Parathyroid adenoma (tissue), 2 donors: ENCODE measurements around the gene KRT12.

Experiments
- H2AFZ ChIP-seq: fragments of 300-600 bp; sonication (generic); one replicate; pipeline ENCODE4 v1.7.0; 2017; ENCODE audit warnings: antibody characterized with exemption, mild to moderate bottlenecking
- H3K27ac ChIP-seq: fragments of 300-600 bp; sonication (generic); one replicate; pipeline ENCODE4 v1.7.0; 2017
- H3K27me3 ChIP-seq: fragments of 300-600 bp; sonication (generic); one replicate; pipeline ENCODE4 v1.7.0; 2017; ENCODE audit warnings: low read length; ENCODE audit not compliant: control insufficient read depth, insufficient read depth
- H3K36me3 ChIP-seq: fragments of 300-600 bp; sonication (generic); one replicate; pipeline ENCODE4 v1.7.0; 2017; ENCODE audit warnings: low read length; ENCODE audit not compliant: control insufficient read depth, insufficient read depth
- H3K4me1 ChIP-seq: fragments of 300-600 bp; sonication (generic); one replicate; pipeline ENCODE4 v1.7.0; 2017; ENCODE audit warnings: control low read depth
- H3K4me2 ChIP-seq: fragments of 300-600 bp; sonication (generic); one replicate; pipeline ENCODE4 v1.7.0; 2017; ENCODE audit warnings: low read length
- H3K4me3 ChIP-seq: fragments of 300-600 bp; sonication (generic); one replicate; pipeline ENCODE4 v1.7.0; 2017; ENCODE audit warnings: low read depth, low read length
- H3K79me2 ChIP-seq: fragments of 300-600 bp; sonication (generic); one replicate; pipeline ENCODE4 v1.7.0; 2017; ENCODE audit warnings: control low read depth
- H3K9ac ChIP-seq: fragments of 300-600 bp; sonication (generic); one replicate; pipeline ENCODE4 v1.7.0; 2017; ENCODE audit warnings: mild to moderate bottlenecking
- H3K9me3 ChIP-seq: fragments of 300-600 bp; sonication (generic); one replicate; pipeline ENCODE4 v1.7.0; 2017; ENCODE audit warnings: low read length; ENCODE audit not compliant: control insufficient read depth
- TF ChIP-seq, protein P1 (sequence below): fragments of 300-600 bp; sonication (generic); IDR thresholded peaks from one replicate; pipeline ENCODE4 v1.7.0; 2017; ENCODE audit warnings: antibody characterized with exemption, mild to moderate bottlenecking
- donor health status: primary hyperparathyroidism.

The KRT12 gene

DNA sequence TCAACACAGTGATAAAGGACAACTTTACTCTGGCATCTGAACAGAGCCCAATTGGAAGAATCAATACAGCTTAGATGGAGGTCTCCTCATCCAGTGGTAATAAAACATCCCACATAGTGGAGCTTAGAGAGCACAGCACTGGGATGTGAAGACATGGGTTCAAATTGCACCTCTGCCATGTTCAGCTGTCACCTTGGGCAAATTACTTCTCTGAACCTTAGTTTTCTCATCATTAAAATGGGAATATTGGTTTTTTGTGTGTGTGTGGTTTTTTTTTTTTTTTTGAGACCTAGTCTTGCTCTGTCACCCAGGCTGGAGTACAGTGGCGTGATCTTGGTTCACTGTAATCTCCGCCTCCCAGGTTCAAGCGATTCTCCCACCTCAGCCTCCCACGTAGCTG lies 31.0 kb downstream of the KRT12 start:
- no peak overlapping the region for H2AFZ ChIP-seq
- no peaks in the 10 kb centered on the region for H3K79me2 ChIP-seq
- no peaks in the 10 kb centered on the region for H3K27me3 ChIP-seq
- H3K36me3 ChIP-seq: no peaks in the 10 kb centered on the region
- H3K4me2 ChIP-seq: no peak overlapping the region
- H3K9ac ChIP-seq: no peak overlapping the region
- H3K4me1 ChIP-seq: no peaks in the 10 kb centered on the region
- TF ChIP-seq, protein P1, sequence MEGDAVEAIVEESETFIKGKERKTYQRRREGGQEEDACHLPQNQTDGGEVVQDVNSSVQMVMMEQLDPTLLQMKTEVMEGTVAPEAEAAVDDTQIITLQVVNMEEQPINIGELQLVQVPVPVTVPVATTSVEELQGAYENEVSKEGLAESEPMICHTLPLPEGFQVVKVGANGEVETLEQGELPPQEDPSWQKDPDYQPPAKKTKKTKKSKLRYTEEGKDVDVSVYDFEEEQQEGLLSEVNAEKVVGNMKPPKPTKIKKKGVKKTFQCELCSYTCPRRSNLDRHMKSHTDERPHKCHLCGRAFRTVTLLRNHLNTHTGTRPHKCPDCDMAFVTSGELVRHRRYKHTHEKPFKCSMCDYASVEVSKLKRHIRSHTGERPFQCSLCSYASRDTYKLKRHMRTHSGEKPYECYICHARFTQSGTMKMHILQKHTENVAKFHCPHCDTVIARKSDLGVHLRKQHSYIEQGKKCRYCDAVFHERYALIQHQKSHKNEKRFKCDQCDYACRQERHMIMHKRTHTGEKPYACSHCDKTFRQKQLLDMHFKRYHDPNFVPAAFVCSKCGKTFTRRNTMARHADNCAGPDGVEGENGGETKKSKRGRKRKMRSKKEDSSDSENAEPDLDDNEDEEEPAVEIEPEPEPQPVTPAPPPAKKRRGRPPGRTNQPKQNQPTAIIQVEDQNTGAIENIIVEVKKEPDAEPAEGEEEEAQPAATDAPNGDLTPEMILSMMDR: no peak
- no peak overlapping the region for H3K4me3 ChIP-seq
- H3K27ac ChIP-seq: no peak overlapping the region
- H3K9me3 ChIP-seq: no peaks in the 10 kb centered on the region

DNA sequence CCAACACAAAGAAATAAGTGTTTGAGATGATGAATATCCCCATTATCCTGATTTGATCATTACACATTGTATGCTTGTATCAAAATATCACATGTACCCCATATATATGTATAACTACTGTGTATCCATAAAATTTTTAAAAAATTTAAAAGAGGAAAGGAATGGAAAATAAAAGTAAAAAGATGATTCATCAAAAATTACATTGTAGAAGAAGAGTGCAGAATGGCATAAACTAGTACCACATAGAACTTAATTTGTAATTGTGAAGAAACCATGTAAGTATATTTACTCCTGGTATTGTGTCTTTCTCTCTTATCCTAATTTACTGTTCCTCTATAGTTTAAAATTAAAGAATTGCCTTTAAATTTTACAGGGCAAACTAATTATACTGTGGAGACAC lies 33.1 kb downstream of the KRT12 start:
- Histone ChIP-seq H3K4me1 (no peaks in the 10 kb centered on the region), H3K79me2 (no peaks in the 10 kb centered on the region), H3K4me3 (no peak overlapping the region), H3K27me3 (no peaks in the 10 kb centered on the region), H2AFZ (no peak overlapping the region), H3K4me2 (no peak overlapping the region), H3K9ac (no peak overlapping the region), H3K36me3 (no peaks in the 10 kb centered on the region), H3K27ac (no peak overlapping the region), H3K9me3 (no peaks in the 10 kb centered on the region)
- TF ChIP-seq, protein P1: no peak

DNA sequence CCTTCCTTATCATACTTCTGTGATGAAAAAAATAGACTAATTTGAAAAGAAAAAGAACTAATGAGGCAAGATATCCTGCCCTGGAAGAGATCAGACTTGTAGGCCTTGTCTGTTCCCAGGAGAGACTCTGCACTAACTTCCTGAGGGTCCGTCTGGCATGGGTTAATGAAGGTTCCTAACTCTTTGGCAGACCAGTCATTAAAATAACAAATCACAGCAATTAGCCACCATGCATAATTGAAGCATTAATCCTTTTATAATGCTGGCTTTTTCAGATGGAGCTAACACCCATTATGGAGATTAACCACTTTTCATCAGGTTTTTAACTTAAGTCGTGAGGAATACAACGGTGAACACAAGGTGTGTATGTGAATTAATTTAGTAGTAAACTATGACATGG lies 34.2 kb downstream of the KRT12 start:
- Histone ChIP-seq H3K27ac (no peak overlapping the region), H2AFZ (no peak overlapping the region)

DNA sequence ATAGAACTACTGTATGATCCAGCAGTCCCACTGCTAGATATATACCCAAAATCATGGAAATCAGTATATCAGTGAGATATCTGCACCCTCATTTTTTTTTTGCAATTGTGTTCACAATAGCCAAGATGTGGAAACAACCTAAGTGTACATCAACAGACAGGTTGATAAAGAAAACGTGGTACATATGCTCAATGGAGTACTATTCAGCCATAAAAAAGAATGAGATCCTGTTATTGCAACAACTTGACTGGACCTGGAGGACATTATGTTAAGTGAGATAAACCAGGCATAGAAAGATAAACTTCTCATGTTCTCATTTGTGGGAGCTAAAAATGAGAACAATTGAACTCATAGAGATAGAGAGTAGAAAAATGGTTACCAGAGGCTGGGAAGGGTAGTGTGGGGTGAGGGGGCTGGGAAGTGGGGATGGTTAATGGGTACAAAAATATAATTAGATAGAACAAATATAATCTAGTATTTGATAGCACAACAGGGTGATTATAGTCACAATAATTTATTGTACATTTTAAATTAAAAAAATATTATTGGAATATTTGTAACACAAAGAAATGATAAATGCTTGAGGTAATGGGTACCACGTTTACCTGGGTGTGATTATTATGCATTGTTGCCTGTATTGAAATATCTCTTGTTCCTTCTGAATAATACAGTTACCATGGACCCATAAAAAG lies 36.8 kb downstream of the KRT12 start:
- H3K27ac ChIP-seq: no peak overlapping the region
- H3K9me3 ChIP-seq: no peaks in the 10 kb centered on the region
- H3K36me3 ChIP-seq: no peaks in the 10 kb centered on the region
- no peak overlapping the region for H3K9ac ChIP-seq
- no peaks in the 10 kb centered on the region for H3K4me1 ChIP-seq
- H3K27me3 ChIP-seq: no peaks in the 10 kb centered on the region
- H3K4me3 ChIP-seq: no peak overlapping the region
- H3K79me2 ChIP-seq: peaks cover 3% of the 10 kb centered on the region
- TF ChIP-seq, protein P1: no peak
- no peak overlapping the region for H2AFZ ChIP-seq
- H3K4me2 ChIP-seq: no peak overlapping the region

More for the DNA sequence above, 34.2 kb downstream of the KRT12 start:
- no peak overlapping the region for H3K4me2 ChIP-seq
- no peaks in the 10 kb centered on the region for H3K9me3 ChIP-seq
- H3K79me2 ChIP-seq: no peaks in the 10 kb centered on the region
- H3K27me3 ChIP-seq: no peaks in the 10 kb centered on the region
- no peak overlapping the region for H3K4me3 ChIP-seq
- H3K9ac ChIP-seq: no peak overlapping the region
- no peaks in the 10 kb centered on the region for H3K36me3 ChIP-seq
- TF ChIP-seq, protein P1: no peak
- no peaks in the 10 kb centered on the region for H3K4me1 ChIP-seq

DNA sequence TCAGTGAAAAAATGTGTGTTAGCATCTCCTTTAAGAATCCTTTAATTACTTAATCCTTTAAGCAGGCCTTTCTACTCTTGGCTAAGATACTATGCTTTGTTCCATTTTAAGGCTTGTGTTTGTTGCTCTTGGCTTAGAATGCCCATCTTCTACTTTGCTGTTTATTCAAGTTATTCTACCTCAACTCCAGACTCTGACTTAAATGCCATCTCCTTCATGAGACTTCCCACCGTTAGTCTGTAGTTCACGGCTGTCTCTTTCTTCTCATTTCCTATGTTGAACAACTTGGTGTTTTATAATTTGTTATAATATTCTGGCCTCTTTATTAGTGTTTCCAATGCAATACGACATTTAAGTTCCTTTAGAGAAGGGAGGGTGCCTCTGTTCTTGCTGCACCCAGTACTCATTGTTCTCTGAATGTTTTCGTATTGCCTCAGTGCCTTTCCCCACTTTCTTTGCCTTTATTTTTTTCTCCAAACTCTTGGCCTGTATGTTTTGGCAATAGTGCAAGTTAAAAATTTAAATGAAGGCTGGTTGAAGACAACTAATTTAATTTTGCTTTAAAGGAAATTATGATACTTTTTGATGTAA lies 38.5 kb downstream of the KRT12 start:
- no peaks in the 10 kb centered on the region for H3K9me3 ChIP-seq
- no peak overlapping the region for H3K9ac ChIP-seq
- peaks cover 3% of the 10 kb centered on the region for H3K79me2 ChIP-seq
- H3K27ac ChIP-seq: no peak overlapping the region
- H3K4me3 ChIP-seq: no peak overlapping the region
- no peak overlapping the region for H2AFZ ChIP-seq
- H3K27me3 ChIP-seq: no peaks in the 10 kb centered on the region
- no peaks in the 10 kb centered on the region for H3K4me1 ChIP-seq
- H3K4me2 ChIP-seq: no peak overlapping the region
- H3K36me3 ChIP-seq: no peaks in the 10 kb centered on the region
- TF ChIP-seq, protein P1: no peak
